ENCODE measurements around the gene ARL15.
"Not testable (repeated sequence)": the region's sequence is repeated elsewhere in the genome, so short reads cannot be mapped to it uniquely, and the experiment has no call there.

The ARL15 gene

DNA sequence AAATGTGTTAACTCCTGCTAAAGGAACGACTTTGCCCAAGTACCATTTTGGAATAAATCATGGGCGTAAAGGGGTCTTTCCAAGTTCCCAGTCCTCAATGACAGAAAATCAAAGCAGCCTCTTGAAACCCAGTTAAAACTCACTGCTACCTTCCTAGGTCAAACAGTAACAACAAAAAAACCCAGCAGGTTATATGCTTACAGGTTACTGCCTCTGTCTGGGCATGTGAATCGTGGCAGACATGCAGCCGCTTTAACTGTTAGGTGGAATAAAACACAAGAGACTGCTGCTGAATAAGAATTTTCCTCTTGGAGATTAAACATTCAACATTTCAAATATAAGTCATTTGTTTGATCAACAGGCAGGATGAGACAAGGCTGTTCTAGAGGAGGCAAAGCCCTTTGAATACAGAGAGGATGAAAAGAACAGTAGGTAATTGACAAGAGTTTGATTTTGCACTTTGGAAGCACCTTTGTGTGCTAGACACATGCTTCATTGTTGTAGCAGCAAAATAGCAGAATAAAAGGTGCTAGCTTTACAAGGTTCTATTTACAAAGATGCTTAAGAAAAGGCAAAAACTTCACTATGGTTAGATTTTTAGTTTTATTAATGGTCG, 430.6 kb downstream of the ARL15 start:
- DNase-seq, result no peak

DNA sequence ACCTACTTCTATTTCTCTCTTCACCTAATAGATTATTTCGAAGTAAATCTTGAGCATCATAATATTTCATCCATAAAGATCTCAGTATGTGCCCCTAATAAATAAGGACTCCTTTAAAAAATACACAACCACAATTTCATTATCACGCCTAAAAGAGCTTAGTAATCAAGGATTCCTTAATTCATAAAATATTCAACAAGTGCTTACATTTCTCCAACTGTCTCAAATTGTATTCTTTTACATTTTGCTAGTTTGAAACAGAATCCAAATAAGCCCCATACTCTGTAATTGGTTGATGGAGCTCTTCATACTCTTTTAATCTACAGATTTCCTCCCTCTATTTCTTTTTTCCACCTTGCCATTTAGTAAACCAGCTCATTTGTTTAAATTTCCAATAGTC, 432.4 kb downstream of the ARL15 start:
- no peak for DNase-seq

DNA sequence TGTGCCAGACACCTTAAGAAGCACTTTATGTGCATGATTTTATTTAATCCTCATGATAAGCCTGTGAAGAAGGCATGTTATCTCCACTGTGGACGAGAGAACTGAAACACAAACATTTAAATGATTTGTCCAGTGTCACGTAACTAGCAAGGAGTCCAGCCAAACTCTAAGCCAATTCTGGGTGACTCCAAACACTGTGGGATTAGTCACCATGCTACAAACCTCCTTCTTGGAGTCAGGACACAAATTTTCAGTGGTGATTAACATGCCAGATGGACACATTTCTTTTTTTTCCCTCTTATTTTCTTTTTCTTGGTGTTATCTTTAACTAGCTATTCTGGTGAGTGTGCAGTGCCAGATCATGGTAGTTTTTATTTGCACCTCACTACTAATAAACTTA, 433.1 kb downstream of the ARL15 start:
- no peak for DNase-seq

DNA sequence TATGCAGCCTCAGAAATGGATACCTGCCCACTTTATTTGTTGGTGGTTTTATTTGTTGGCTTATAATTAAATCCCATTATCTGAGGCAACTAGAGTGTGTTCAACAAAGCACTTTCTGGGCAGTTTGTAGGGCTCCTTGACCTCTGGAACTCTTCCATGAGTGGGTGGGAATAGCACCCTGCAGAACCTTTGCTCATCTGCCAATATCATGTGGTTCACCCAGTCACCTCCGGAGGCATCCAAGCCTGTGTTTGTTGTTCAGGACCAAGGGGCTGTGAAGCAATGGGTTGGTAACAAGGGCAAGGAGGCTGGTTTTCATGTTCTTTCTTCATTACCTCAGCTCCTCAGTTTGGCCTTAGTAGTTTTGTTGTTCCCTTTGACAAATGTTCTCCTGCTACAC, 436.0 kb downstream of the ARL15 start:
- peak; percentile 50 for DNase-seq

DNA sequence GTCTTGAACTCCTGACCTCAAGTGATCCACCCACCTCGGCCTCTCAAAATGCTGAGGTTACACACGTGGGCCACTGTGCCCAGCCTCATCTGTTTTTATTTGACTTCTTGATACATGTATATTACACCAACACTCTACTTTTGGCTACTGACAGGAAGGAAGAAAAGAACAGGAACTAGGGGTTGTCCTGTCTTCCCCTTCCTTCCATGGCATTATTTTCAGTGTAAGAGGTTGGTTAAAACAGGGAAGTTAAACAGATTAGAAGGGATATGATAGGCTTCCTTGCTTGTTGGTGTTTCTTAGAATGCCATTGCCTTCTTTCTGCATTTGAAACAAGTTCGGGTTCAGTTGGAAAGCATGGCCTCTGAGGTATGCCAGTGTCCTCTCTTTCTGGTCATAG, 437.1 kb downstream of the ARL15 start:
- DNase-seq, result no peak

DNA sequence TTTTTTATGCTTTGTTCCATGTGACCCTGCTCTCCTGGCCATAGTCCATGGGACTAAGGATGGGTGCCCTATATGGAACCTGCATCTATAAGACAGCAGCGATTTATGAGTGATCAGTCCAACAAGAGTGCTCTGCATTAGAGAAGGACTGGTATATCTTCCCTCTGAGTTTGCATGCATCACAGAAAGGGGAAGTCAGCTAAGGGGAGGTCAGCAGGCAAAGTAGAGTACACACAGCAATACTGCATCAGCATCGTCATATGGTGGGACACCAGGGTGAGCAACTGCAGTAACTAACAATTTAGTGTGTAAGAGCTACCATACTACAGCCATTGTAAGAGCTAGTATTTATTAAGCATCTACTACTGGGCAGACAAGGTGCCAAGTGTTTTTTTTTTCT, 438.6 kb downstream of the ARL15 start:
- peak; percentile 50 for DNase-seq

DNA sequence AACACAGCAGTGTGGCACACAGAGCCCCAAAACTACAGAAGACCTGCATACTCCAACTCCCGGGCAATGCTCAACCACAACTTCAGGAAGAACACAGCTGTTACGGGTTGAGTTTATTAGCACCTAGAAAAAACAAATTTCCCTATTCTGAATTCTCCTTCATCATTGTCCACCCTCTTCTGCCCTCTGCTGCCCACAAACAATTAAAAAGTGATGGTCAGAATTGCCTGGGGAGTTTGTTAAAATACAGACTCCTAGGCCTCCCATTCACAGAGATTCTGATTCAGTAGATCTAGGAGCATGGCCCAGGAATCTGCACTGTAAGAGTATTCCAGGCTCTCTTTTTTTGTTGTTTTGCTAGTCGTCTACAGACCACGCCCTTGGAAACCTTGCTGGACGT, 439.3 kb downstream of the ARL15 start:
- DNase-seq, result peak; percentile 31

DNA sequence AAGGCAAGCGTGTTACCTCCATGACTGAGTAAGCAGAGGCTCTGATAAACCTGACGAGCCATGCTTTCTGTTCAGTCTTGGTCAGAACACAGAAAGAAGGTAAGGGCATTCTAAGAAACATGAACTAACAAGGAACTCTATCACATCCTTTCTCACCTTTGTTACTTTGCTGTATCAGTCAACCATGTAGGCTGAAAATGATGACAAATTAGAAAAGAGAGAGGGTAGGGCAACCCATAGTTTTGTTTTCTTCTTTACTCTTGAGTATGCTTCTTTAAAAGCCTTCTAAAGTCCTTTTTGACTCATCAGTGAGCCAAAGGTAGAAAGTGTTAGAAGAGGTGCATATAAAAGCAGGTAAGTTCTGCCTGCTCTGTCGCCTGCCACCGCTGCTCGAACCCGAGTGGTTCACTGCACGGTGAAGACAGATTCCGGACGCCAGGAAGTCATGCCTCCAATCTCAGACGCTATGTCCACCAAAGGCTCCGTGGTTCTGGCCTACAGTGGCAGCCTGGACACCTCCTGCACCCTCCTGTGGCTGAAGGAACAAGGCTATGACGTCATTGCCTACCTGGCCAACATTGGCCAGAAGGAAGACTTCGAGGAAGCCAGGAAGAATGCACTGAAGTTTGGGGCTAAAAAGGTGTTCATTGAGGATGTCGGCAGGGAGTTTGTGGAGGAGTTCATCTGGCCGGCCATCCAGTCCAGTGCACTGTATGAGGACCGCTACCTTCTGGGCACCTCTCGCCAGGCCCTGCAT, 451.5 kb downstream of the ARL15 start:
- DNase-seq, result no peak

DNA sequence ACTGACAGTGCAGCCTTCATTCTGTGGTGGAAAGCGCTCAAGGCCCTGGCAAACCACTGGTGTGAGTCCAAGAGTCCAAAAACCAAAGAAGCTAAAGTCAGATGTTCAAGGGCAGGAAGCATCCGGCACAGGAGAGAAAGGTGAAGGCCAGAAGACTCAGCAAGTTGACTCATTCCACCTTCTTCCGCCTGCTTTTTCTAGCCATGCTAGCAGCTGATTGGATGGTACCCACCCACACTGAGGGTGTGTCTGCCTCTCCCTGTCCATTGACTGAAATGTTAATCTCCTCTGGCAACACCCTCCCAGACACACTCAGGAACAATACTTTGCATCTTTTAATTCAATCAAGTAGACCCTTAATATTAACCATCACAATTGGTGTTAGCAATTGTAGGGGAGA, 453.9 kb downstream of the ARL15 start:
- DNase-seq, result no peak

DNA sequence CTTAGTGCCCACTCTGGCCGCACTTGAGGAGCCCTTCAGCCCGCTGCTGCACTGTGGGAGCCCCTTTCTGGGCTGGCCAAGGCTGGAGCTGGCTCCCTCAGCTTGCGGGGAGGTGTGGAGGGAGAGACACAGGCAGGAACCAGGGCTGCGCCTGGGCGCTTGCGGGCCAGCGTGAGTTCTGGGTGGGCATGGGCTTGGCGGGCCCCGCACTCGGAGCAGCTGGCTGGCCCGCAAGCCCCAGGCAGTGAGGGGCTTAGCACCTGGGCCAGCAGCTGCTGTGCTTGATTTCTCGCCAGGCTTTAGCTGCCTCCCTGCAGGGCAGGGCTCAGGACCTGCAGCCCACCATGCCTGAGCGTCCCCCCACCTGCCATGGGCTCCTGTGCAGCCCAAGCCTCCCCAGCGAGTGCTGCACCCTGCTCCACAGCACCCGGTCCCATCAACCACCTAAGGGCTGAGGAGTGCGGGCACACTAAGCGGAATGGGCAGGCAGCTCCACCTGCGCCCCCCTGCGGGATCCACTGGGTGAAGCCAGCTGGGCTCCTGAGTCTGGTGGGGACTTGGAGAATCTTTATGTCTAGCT, 473.4 kb downstream of the ARL15 start:
- not testable (repeated sequence) for DNase-seq

DNA sequence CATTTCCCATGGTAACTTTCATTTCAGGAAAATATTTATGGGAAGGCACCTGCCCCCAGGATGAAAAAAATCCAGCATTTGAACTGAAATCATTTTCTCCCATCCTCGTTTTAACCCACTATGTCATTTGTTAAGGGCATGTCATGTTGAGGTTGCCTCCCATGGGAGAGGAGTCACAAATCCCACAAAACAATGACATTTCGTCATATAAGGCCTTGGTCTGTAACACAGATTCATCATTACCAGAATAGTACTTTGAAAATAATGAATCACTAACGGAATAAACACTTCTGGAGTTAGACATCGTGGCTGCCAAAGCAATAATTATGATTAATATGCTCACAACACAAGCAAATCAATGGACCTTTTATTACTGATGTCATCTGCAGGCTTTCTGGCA, 475.9 kb downstream of the ARL15 start:
- DNase-seq, result no peak

All from hematopoietic multipotent progenitor cell treated with erythropoietin and hydrocortisone succinate and interleukin-3 and kit ligand, for 4 days (in vitro differentiated cells).